ENCODE results near the gene SGCD.

- TF ChIP-seq CTCF (conservative IDR thresholded peaks at IDR 0.05) = no peak
- TF ChIP-seq ZFX (IDR thresholded peaks at IDR 0.05) = no peak
Measured at GRCh38 chr5:156446526-156446925, 119.6 kb downstream of the SGCD start.

All from C4-2B (cell line).